Epidermal melanocyte (primary cell): ENCODE data around the gene TMEM191B.
"Not testable (repeated sequence)": the region's sequence is repeated elsewhere in the genome, so short reads cannot be mapped to it uniquely, and the experiment has no call there.

Source experiments
- DNase-seq: peaks from one replicate; pipeline ENCODE4 v3.0.0; 2011; ENCODE audit warnings: low spot score; ENCODE audit not compliant: insufficient read length

TMEM191B gene

DNA sequence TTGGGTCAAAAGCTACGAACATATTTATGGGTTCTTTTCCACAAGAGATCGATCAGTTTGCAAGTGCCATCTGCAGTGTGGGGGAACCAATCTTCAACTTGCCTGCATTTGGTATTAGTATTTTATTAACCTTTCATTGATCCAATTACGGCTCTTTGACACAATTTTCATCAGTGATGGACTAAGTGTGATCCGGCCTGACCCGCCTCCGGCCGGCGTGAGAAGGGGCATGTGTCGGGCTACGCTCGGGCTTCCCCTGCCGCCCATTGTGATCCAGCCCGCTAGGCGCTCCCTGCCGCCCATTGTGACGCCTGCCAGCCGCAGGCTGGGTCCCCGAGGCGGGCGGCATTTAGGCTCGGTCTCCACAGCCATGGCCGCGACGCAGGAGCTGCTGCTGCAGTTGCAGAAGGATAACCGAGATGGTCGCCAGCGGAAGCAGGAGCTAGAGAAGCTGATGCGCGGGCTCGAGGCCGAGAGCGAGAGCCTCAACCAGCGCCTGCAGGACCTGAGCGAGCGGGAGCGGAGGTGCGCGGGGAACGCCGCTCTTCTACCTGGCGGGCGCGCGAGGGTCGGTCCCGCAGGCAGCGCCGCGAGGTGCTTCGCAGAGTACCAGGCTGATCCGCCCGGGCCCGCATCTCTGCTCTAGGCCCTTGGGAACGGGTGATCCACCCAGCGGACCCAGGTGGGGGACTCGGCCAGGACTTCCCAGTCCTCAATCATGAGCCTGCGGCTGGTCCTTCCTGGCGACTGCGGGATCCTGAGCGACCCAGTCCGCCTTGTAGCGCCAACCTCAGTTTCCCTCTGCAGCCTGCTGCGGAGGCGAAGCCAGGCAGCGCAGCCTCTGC, at the start of gene TMEM191B:
TMEM191B (plus strand) TSS at position 51 of the 845 bp plus-strand sequence; CDS start at position 230, 179 bp downstream.
- DNase-seq = not testable (repeated sequence)

DNA sequence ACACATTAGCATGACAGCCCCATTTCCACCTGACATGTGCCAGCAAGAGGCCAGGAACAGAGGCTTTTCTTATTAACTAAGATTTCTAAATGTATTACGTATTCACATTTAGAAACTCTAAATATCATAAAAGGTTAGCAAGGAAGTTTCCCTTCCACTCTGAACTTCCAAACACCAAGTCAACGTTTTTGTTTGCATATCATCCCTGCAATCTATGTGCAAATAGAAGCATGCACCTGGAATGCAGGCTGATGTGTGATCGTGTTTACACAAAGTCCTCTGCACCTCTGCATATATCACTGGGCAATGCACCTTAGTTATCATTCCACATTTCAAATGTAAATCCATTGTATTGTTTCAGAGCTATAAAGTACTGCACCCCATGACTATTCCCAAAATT, 31.4 kb upstream of the TMEM191B start:
- not testable (repeated sequence) for DNase-seq

- DNase-seq = not testable (repeated sequence)
These were observed 16.3 kb upstream of the TMEM191B start for GRCh38 chr22:18511327-18511726.

DNA sequence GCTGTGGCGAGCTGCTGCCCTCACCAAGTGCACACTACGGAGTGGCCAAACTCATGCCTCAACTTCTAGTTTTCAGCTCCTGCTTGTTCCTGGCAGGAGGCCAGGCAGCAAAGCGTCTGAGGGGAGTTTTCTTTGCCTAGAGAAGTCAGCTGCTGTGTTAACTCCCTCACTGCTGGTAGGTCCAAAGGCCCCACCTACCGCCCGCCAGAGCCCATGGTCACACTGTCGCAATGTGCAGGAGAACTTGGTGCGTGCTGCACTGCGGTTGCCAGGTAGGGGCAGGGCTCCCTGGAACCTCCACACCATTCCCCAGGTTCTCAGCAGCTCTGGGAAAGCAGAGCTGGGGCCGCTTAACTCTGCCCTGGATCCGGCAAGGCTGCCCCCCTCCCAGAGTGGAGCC, 15.2 kb upstream of the TMEM191B start:
- DNase-seq = not testable (repeated sequence)

DNA sequence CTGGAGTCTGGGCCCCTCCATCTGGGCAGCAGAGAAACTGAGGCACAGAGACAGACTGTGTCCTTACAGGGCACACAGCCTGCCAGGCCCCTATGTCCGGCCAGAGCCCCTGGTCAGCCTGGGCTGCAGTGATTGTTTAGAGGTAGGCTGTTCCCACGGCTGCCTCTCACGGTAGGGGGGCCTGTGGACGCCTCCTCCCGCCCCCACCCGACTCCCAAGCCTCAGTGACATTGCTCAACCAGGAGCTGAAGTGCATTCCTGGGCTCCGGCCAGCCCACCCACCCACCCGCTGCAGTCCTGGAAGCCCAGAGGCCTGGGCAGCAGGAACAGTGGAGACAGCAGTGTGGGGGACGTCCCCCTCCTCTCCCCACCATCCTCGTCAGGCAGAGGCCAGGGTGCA, 14.1 kb upstream of the TMEM191B start:
- not testable (repeated sequence) for DNase-seq

DNA sequence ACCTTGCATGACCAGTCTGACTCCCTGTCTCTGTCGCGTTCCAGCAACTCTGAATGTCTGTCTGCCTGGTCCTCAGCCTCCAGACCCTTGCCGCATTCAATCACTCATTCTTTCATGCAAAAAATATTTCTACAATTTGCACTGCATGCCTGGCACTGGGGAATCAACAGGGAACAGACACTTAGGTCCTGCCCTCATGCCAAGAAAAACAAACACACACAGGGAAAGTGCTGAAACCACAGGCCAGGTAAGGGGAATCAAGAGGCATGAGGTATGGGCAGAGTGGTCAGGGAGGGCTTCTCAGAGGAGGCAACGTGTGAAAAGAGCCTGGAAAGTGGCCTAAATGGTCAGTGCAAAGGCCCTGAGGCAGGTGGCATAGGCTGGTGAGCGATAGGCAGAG, 9.5 kb upstream of the TMEM191B start, which contains the start of gene GGTLC3:
GGTLC3 (minus strand) TSS at position 101 of the 400 bp plus-strand sequence. CDS start 264 bp downstream, outside the sequence.
- DNase-seq = not testable (repeated sequence)

DNA sequence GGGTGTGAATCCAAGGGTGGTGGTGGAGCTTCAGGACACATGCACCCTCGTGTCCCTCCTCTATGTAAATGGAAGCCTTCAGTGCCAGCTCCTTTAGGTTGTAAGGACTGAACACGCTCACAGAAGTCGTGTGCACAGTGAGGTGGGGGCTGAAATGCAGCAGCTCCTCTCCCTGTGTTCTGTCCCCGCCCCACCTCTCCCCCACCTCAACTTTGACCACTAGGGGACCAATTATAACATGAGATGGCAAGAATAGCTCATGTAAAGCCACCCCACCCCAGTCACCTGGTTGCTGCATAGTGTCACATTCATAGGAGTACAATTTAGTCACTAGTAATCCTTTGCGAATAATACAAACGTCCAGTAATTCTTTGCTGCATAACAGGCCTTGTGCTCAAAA, 4.8 kb upstream of the TMEM191B start:
- not testable (repeated sequence) for DNase-seq

DNA sequence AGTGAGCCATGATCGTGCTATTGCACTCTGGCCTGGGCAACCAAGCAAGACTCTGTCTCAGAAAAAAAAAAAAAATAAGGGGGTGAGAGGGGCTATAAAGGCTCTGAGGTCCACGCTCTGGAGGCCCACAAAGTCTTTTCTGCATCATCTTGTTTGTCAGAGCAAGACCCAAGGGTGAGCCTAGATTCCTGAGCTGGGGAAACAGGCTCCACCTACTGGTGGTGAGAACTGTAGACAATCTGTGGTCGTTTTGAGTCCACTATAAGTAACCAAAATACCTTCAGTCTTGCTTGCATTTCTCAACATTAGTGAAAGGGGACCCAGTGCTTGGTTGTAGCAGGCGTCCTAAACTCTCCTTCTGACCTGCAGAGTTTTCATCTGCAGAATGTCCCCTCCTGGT, 4.3 kb upstream of the TMEM191B start:
- not testable (repeated sequence) for DNase-seq

DNA sequence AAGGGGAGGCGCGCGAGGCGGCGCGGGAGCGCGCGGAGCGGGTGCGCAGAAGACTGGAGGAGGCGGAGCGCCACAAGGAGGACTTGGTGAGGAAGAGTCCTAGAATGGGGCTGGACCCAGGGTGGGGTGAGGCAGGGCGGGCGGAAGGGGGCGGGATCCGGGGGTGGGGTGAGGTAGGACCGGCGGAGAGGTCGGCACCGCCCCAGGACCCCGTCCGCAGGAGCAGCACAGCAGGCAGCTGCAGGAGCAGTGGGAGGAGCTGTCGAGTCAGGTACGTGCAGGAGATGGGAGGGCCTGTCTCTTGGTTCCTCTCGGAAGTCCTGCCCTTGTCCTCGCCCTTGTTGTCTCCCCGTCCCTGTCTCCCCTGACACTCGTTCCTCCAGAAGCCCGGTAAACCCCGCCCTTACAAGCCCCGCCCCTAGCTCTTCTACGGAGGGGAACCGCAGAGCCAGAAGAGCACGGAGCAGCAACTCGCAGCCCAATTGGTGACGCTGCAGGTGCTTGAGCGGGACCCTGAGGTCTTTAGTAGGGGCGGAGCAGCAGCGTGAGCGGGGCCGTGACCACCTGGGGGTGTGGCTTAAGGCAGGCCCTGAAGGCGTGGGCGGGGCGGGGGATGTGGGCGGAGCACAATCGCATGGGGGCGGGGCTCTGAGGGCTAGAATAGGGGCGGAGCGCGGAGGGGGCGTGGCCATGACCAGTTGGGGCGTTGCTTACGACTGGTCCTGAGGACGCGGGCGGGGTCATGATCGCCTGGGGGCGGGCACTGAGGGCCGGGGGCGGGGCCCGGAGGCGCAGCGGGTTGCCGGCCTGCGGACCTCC, 1.2 kb downstream of the TMEM191B start:
- DNase-seq = not testable (repeated sequence)

- DNase-seq = not testable (repeated sequence)
These were observed 2.0 kb downstream of the TMEM191B start for GRCh38 chr22:18529416-18530145.

GRCh38 chr22:18533633-18534032, 6.0 kb downstream of the TMEM191B start:
- not testable (repeated sequence) for DNase-seq

DNA sequence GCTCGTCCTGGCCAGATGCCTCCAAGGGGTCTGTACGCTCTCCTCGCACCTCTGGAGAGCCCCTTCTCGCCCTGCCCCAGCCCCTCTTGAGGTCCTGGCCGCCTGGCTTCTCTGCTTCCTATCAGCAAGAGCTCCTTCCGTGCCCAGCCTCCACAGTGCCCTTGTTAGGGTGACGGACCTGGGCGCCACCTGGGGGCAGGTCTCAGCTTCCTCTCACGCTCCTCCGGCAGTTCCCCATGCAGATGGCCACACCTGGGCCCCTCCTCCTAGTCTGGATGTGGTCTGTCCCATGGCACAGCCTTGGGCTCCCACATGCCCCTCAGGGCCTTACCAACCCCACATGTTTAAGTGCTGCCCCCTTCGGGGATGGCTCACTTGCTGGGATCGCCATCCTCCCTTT, 6.7 kb downstream of the TMEM191B start:
- DNase-seq = not testable (repeated sequence)

DNA sequence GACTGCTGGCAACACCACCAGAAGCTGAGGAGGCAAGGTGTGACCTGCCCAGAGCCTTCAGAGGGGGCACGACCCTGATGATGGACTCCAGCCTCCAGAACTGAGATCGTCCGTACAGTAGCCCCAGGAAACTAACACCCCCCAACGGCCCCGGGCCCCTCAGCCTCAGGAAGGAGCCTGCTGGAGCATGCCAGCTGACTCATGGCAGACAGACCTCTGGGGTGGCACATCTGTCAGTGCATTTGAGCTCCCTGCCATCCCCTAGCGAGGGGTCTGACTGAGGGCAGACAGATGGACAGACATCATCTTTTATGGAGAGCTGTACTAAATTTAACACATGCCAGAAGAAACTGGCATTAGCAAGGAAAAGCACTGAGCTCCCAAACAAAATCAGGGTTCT, 12.4 kb downstream of the TMEM191B start:
- not testable (repeated sequence) for DNase-seq

DNA sequence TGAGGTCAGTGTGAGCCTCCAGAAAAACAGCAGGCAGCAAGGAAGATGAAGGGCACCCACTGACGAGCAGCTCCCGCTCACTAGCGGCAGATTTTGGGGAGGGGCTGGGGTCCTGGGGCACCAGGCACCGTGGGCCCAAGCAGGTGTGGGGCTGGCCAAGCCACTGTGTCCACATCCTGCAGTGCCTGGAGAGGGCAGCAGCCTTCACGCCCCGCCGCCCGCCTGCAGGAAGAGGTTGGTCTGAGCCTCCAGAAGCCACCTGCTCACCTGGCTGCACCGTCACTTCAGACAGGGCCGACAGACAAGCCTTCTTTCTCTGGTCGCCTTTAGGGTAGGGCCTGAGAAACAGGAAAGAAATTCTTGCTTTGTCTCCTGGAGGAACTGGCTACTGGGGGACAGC, 15.8 kb downstream of the TMEM191B start:
- DNase-seq = not testable (repeated sequence)

- DNase-seq = not testable (repeated sequence)
These were observed 17.0 kb downstream of the TMEM191B start for GRCh38 chr22:18544615-18545014.

GRCh38 chr22:18549458-18550179, 22.0 kb downstream of the TMEM191B start:
- not testable (repeated sequence) for DNase-seq

DNA sequence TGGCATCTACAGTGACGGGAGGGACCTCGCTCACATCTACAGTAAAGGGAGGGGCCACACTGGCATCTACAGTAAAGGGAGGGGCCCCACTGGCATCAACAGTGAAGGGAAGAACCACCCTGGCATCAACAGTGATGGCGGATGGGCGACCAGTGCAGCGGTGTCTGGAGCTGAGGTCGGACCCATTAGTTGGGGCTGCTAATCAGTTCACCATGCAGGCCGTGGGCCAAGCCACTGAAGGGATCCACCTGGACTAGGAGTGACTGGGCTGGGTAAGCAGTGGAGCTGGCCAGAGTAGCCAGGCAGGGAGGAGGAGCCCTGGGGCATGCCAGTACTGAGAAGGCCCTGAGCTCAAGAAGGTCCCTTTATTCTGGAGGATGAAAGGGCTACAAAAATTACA, 23.4 kb downstream of the TMEM191B start:
- DNase-seq = not testable (repeated sequence)

DNA sequence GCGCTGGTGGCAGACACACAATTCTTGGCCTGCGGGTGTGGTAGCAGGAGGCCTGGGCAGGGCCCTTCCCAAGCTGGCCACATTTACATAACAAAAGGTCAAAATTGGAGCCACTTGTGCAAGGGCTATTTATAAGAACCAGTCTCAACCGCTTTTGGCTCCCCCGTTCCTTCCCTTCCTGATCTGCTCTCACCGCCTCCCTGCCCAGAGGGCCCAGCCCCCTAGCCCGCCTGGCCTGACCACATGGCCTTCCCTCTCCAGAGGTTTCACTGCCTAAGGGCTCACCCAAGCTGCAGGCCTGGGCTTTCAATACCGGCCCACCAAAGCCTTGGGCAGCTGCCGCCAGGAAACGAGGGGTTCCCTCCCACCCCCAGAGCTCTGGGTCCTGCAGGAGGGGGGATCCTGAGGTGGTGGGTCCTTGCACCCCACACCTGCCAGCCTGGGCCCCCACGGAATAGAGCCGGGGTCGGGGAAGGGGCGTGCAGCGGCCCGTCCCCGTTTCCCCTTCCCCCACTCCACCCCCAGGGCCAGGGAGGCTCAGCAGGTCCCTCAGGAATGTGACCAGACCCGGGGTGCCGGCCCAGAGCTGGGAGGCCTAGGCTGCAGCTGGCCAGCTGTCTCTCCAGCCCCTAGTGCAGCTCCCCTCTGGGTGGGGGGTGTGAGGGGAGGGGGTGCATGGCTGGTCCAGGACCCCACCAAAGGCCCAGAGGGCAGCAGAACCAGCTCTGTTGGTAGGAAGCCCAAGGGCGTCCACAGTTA, 25.4 kb downstream of the TMEM191B start:
- DNase-seq = not testable (repeated sequence)

- not testable (repeated sequence) for DNase-seq
These were observed 27.0 kb downstream of the TMEM191B start for GRCh38 chr22:18554280-18555256.
